Astrocyte of the cerebellum (primary cell): Measurements from ENCODE around the gene S1PR2.
"Not testable (repeated sequence)": the region's sequence is repeated elsewhere in the genome, so short reads cannot be mapped to it uniquely, and the experiment has no call there.

ENCODE experiments used
- DNase-seq: peaks from one replicate; pipeline ENCODE4 v3.0.0-alpha.2; 2011; ENCODE audit warnings: low read depth
- H3K4me3 ChIP-seq: 2 replicates; pipeline ENCODE4 v1.5.1; 2011; ENCODE audit warnings: mild to moderate bottlenecking, low read depth, low read length, moderate library complexity
- CTCF ChIP-seq: IDR thresholded peaks from 2 replicates; pipeline ENCODE4 v1.5.1; 2012; ENCODE audit warnings: low read length, low read depth, moderate library complexity, mild to moderate bottlenecking; ENCODE audit errors: missing control alignments
- in situ Hi-C: cut with HindIII; loops from 2 replicates; pipeline ENCODE4 v1.10.0; 2017; ENCODE audit warnings: low sequenced_read_pairs

Gene S1PR2

GRCh38 chr19:10182847-10183246 is 48.3 kb downstream of the S1PR2 start:
- in situ Hi-C loops: no loop called here
- no peak overlapping the region for H3K4me3 ChIP-seq
- DNase-seq: no peak
- no peak for TF ChIP-seq CTCF

GRCh38 chr19:10182076-10182475 is 49.1 kb downstream of the S1PR2 start:
- in situ Hi-C loops: no loop called here

GRCh38 chr19:10180459-10180858 is 50.7 kb downstream of the S1PR2 start:
- in situ Hi-C loops: no loop called here
- no peak for DNase-seq
- no peak overlapping the region for H3K4me3 ChIP-seq
- TF ChIP-seq CTCF: no peak

More at GRCh38 chr19:10182076-10182475, 49.1 kb downstream of the S1PR2 start:
- no peak overlapping the region for H3K4me3 ChIP-seq
- no peak for DNase-seq
- TF ChIP-seq CTCF: no peak

GRCh38 chr19:10180024-10180423 is 51.1 kb downstream of the S1PR2 start:
- in situ Hi-C loops, DNase-seq, H3K4me3 ChIP-seq: not testable (repeated sequence)

GRCh38 chr19:10173527-10173926 is 57.6 kb downstream of the S1PR2 start:
- no peak for TF ChIP-seq CTCF
- in situ Hi-C loops: no loop called here
- DNase-seq: no peak
- no peak overlapping the region for H3K4me3 ChIP-seq
